H1 (cell line): ENCODE measurements around the gene DEGS1. TPM values are rescaled to one million over a fixed set of nuclear protein-coding genes. Genes with fewer than 3 reads are reported as not detected.

Experiments
- CTCF ChIA-PET: fragments of 300-600 bp; sonication (Branson Sonifier 250); formaldehyde crosslinking; loops from one replicate; lab custom pipeline; 2021; ENCODE audit not compliant: partially characterized antibody; lab: Charles Lee
- POLR2A ChIA-PET: fragments of 300-600 bp; sonication (Branson Sonifier 250); formaldehyde crosslinking; loops from one replicate; lab custom pipeline; 2021; ENCODE audit warnings: inconsistent platforms; ENCODE audit not compliant: partially characterized antibody; lab: Charles Lee
- DNase-seq, 2 experiments: peaks; one replicate each; pipeline versions ENCODE4 v3.0.0 to v3.0.0-alpha.2; 2010 to 2022; ENCODE audit warnings: low spot score in 2 of 2, low read depth in 1 of 2, mixed read lengths in 1 of 2
- FAIRE-seq: peaks from 2 replicates; lab custom pipeline; 2011; peaks lifted over from hg19 to GRCh38; lab: Jason Lieb, UNC
- H2AFZ ChIP-seq: 2 replicates; pipeline ENCODE4 v1.8.1; 2012; ENCODE audit warnings: low read length, inconsistent platforms
- H2AK5ac ChIP-seq: 2 replicates; pipeline ENCODE4 v1.6.1; 2013; ENCODE audit warnings: low read depth, low read length
- H2BK120ac ChIP-seq: replicated peaks from 2 replicates; pipeline ENCODE3; 2013; ENCODE audit warnings: low read depth, low read length, inconsistent platforms
- H2BK12ac ChIP-seq: 2 replicates; pipeline ENCODE4 v1.6.1; 2013; ENCODE audit warnings: low read depth, low read length
- H2BK15ac ChIP-seq: 2 replicates; pipeline ENCODE4 v1.6.1; 2013; ENCODE audit warnings: low read length
- H2BK20ac ChIP-seq: 2 replicates; pipeline ENCODE4 v1.6.1; 2013; ENCODE audit warnings: low read length
- H2BK5ac ChIP-seq: 2 replicates; pipeline ENCODE4 v1.6.1; 2013; ENCODE audit warnings: low read depth, low read length
- H3K14ac ChIP-seq: 2 replicates; pipeline ENCODE4 v1.6.1; 2013; ENCODE audit warnings: inconsistent platforms; ENCODE audit not compliant: insufficient read length
- H3K18ac ChIP-seq: 2 replicates; pipeline ENCODE4 v1.6.1; 2013; ENCODE audit warnings: low read length; ENCODE audit errors: extremely low read depth
- H3K23ac ChIP-seq: 2 replicates; pipeline ENCODE4 v1.6.1; 2013; ENCODE audit warnings: inconsistent platforms; ENCODE audit not compliant: insufficient read length
- H3K23me2 ChIP-seq: 2 replicates; pipeline ENCODE4 v1.6.1; 2013; ENCODE audit warnings: low read depth, low read length
- H3K27ac ChIP-seq: 2 replicates; pipeline ENCODE4 v1.6.1; 2011; ENCODE audit warnings: low read depth, low read length, inconsistent platforms
- H3K27me3 ChIP-seq, 4 experiments: replicated peaks in 1 of 4; 1 replicate in 1 of 4; 2 replicates in 3 of 4; pipeline versions ENCODE4 v1.6.1 to v1.8.1; 2011 to 2013; ENCODE audit warnings: low read length in 3 of 4, mild to moderate bottlenecking in 3 of 4, inconsistent platforms in 2 of 4, mixed read lengths in 2 of 4, moderate library complexity in 1 of 4; ENCODE audit not compliant: control insufficient read depth in 3 of 4, insufficient read depth in 3 of 4; ENCODE audit errors: extremely low read depth in 1 of 4
- H3K36me3 ChIP-seq, 4 experiments: 2 replicates each; pipeline versions ENCODE4 v1.6.1 to v1.8.1; 2011 to 2013; ENCODE audit warnings: mild to moderate bottlenecking in 4 of 4, low read length in 3 of 4, moderate library complexity in 2 of 4, control low read depth in 1 of 4, inconsistent platforms in 1 of 4; ENCODE audit not compliant: insufficient read depth in 4 of 4, control insufficient read depth in 2 of 4
- H3K4ac ChIP-seq: replicated peaks from 2 replicates; pipeline ENCODE3; 2013; ENCODE audit warnings: low read length, low read depth, mixed read lengths, inconsistent platforms; ENCODE audit not compliant: insufficient read length
- H3K4me1 ChIP-seq, 4 experiments: replicated peaks in 1 of 4; 1 replicate in 1 of 4; 2 replicates in 3 of 4; pipeline versions ENCODE4 v1.6.1 to v1.8.1; 2011 to 2013; ENCODE audit warnings: low read length in 3 of 4, inconsistent platforms in 2 of 4, mixed read lengths in 1 of 4; ENCODE audit not compliant: insufficient read depth in 4 of 4, control insufficient read depth in 3 of 4
- H3K4me2 ChIP-seq, 2 experiments: 2 replicates each; pipeline versions ENCODE4 v1.6.1 to v1.8.1; 2011 to 2013; ENCODE audit warnings: low read depth in 2 of 2, low read length in 2 of 2, control low read depth in 1 of 2, inconsistent platforms in 1 of 2, mild to moderate bottlenecking in 1 of 2; ENCODE audit not compliant: insufficient read depth in 1 of 2
- H3K4me3 ChIP-seq, 4 experiments: fragments of 200-600, 300-600 bp in 1 of 4; sonication (generic), shearing (Covaris generic), sonication (Bioruptor Twin) in 1 of 4; 2 replicates each; pipeline versions ENCODE4 v1.5.1 to v1.8.1; 2011 to 2016; ENCODE audit warnings: low read length in 4 of 4, low read depth in 3 of 4, control low read depth in 2 of 4, inconsistent platforms in 2 of 4, mild to moderate bottlenecking in 2 of 4, mixed read lengths in 1 of 4, moderate library complexity in 1 of 4; ENCODE audit not compliant: insufficient read depth in 2 of 4; ENCODE audit errors: extremely low read depth in 1 of 4
- H3K56ac ChIP-seq: replicated peaks from 2 replicates; pipeline ENCODE3; 2013; ENCODE audit warnings: low read depth, mild to moderate bottlenecking, mixed read lengths, low read length, inconsistent platforms; ENCODE audit not compliant: insufficient read length
- H3K79me1 ChIP-seq: 2 replicates; pipeline ENCODE4 v1.6.1; 2013; ENCODE audit warnings: low read depth, low read length, control low read depth
- H3K79me2 ChIP-seq, 2 experiments: 2 replicates each; pipeline versions ENCODE4 v1.6.1 to v1.8.1; 2012 to 2013; ENCODE audit warnings: low read length in 2 of 2, mild to moderate bottlenecking in 2 of 2, inconsistent platforms in 1 of 2; ENCODE audit not compliant: insufficient read depth in 2 of 2, control insufficient read depth in 1 of 2
- H3K9ac ChIP-seq, 4 experiments: replicated peaks in 1 of 4; 1 replicate in 1 of 4; 2 replicates in 3 of 4; pipeline versions ENCODE4 v1.6.1 to v1.8.1; 2011 to 2013; ENCODE audit warnings: low read depth in 3 of 4, low read length in 3 of 4, control low read depth in 2 of 4, mild to moderate bottlenecking in 2 of 4, moderate library complexity in 2 of 4, inconsistent platforms in 1 of 4; ENCODE audit errors: extremely low read depth in 1 of 4
- H3K9me3 ChIP-seq, 2 experiments: 2 replicates each; pipeline versions ENCODE4 v1.6.1 to v1.8.1; 2012 to 2013; ENCODE audit warnings: mild to moderate bottlenecking in 2 of 2, moderate library complexity in 2 of 2, control low read depth in 1 of 2, inconsistent platforms in 1 of 2, low read depth in 1 of 2, low read length in 1 of 2, mixed read lengths in 1 of 2; ENCODE audit not compliant: insufficient read depth in 2 of 2
- H4K20me1 ChIP-seq, 2 experiments: replicated peaks in 1 of 2; 2 replicates each; pipeline versions ENCODE3 to v1.8.1; 2011 to 2013; ENCODE audit warnings: inconsistent platforms in 2 of 2, low read length in 2 of 2, mild to moderate bottlenecking in 1 of 2; ENCODE audit not compliant: insufficient read depth in 2 of 2, control insufficient read depth in 1 of 2
- H4K5ac ChIP-seq: 2 replicates; pipeline ENCODE4 v1.6.1; 2013; ENCODE audit warnings: low read length, low read depth, mixed read lengths, inconsistent platforms; ENCODE audit not compliant: insufficient read length
- H4K8ac ChIP-seq: 2 replicates; pipeline ENCODE4 v1.8.0; 2013; ENCODE audit warnings: mild to moderate bottlenecking, moderate library complexity, low read length, inconsistent platforms; ENCODE audit not compliant: insufficient read depth; ENCODE audit errors: extremely low read depth
- H4K91ac ChIP-seq: replicated peaks from 2 replicates; pipeline ENCODE3; 2013; ENCODE audit warnings: low read length, mixed read lengths, inconsistent platforms; ENCODE audit not compliant: insufficient read length
- ATF2 ChIP-seq: IDR thresholded peaks from 2 replicates; pipeline ENCODE4 v1.6.1; 2012; ENCODE audit warnings: low read length, inconsistent platforms
- BACH1 ChIP-seq: IDR thresholded peaks from 2 replicates; pipeline ENCODE4 v1.6.1; 2012; ENCODE audit warnings: low read length, improper control_type of control experiment
- CBX8 ChIP-seq: fragments of 300-800, 300-1000 bp; sonication (generic); IDR thresholded peaks from 2 replicates; pipeline ENCODE4 v1.7.1; 2016; ENCODE audit warnings: low read depth, low read length, borderline replicate concordance
- CHD2 ChIP-seq: IDR thresholded peaks from 2 replicates; pipeline ENCODE4 v1.6.1; 2012; ENCODE audit warnings: low read length, improper control_type of control experiment
- CTCF ChIP-seq, 3 experiments: IDR thresholded peaks; 1 replicate in 2 of 3; 2 replicates in 1 of 3; pipeline versions ENCODE4 v1.5.1 to v1.6.1; 2011; ENCODE audit warnings: low read length in 3 of 3, mild to moderate bottlenecking in 3 of 3, inconsistent platforms in 2 of 3, low read depth in 1 of 3, moderate library complexity in 1 of 3; ENCODE audit not compliant: insufficient read depth in 1 of 3; ENCODE audit errors: control extremely low read depth in 1 of 3
- KDM4A ChIP-seq: IDR thresholded peaks from one replicate; pipeline ENCODE4 v1.7.1; 2012; ENCODE audit warnings: low read depth, mild to moderate bottlenecking, moderate library complexity, low read length, inconsistent platforms; ENCODE audit not compliant: severe bottlenecking
- RAD21 ChIP-seq, 2 experiments: IDR thresholded peaks in 1 of 2; conservative IDR thresholded peaks in 1 of 2; 2 replicates each; pipeline ENCODE4 v1.6.1; 2011; ENCODE audit warnings: low read depth in 2 of 2, low read length in 2 of 2, improper control_type of control experiment in 1 of 2, inconsistent platforms in 1 of 2, mild to moderate bottlenecking in 1 of 2, moderate library complexity in 1 of 2
- TEAD4 ChIP-seq: IDR thresholded peaks from 2 replicates; pipeline ENCODE4 v1.6.1; 2012; ENCODE audit warnings: low read depth, low read length, inconsistent platforms, mixed read lengths
- WGBS, 2 experiments: shearing (Covaris generic) in 1 of 2; methylation state at CpG; one replicate each; pipeline versions ENCODE4 v1.1.6 to v1.1.7; 2013 to 2015; ENCODE audit warnings: low lambda C conversion rate in 2 of 2, mixed read lengths in 2 of 2, inconsistent platforms in 1 of 2, low coverage in 1 of 2, missing lambda C conversion rate in 1 of 2; ENCODE audit not compliant: insufficient replicate concordance in 2 of 2, insufficient coverage in 1 of 2, insufficient read length in 1 of 2; ENCODE audit errors: extremely low coverage in 1 of 2, missing lambda C conversion rate in 1 of 2; 5-methylcytosine and 5-hydroxymethylcytosine counted together
- polyA plus RNA-seq, 7 experiments: library from polyadenylated mRNA; depleted of rRNA in 3 of 7; stranded (reverse) in 5 of 7; unstranded in 2 of 7; fragments of >200 nt in 5 of 7; fragments of 200-250 nt in 2 of 7; gene quantifications; 1 replicate in 5 of 7; 2 replicates in 1 of 7; 4 replicates in 1 of 7; pipeline versions ENCODE4 v1.2.1 to v1.2.3, GENCODE V29; 2011 to 2013; ENCODE audit warnings: missing spikeins in 2 of 7, mixed read lengths in 2 of 7
- total RNA-seq: library from RNA; stranded (reverse); fragmentation: NEBNext Ultra II Directional; extraction: Animal tissue kit (Norgen Biotek cat#: 25700); gene quantifications from 2 replicates; pipeline ENCODE4 v1.2.1, GENCODE V29; 2021

The DEGS1 gene
- total and polyA plus RNA-seq, 2 of the 8 experiments (the other 6 are each of a cell fraction or from before 2014, with no cell fraction given), result 46.1 to 114 TPM

- Histone ChIP-seq H4K20me1 (no peaks in the 10 kb centered on the region), H3K23ac (no peak overlapping the region), H3K4me2 (no peak overlapping the region), H3K23me2 (no peaks in the 10 kb centered on the region), H4K91ac (peak overlapping the region; percentile 84), H3K4ac (no peak overlapping the region), H3K9ac (no peak overlapping the region), H3K79me2 (no peaks in the 10 kb centered on the region), H3K56ac (no peak overlapping the region), H2AFZ (0 out of 2 replicates have a peak overlapping the region, but pooled peaks have one; percentile 8), H3K79me1 (no peaks in the 10 kb centered on the region), H3K36me3 (no peaks in the 10 kb centered on the region), H2BK5ac (peak overlapping the region; percentile 73; the same call in 1 of the 2 replicates), H2BK20ac (peak overlapping the region; percentile 43; the same call in 1 of the 2 replicates), H4K8ac (no peak overlapping the region; the same call in 1 of the 2 replicates), H4K5ac (no peak overlapping the region), H3K4me3 (no peak overlapping the region), H3K9me3 (no peaks in the 10 kb centered on the region; a peak in 1 of 4 replicates), H3K27ac (peak overlapping the region; percentile 56; the same call in 1 of the 2 replicates), H3K4me1 (peaks cover 7 to 15% (median 11%) of the 10 kb centered on the region in 4 experiments), H2BK15ac (0 out of 2 replicates have a peak overlapping the region, but pooled peaks have one; percentile 29), H3K14ac (no peak overlapping the region), H3K18ac (no peak overlapping the region; the same call in 1 of the 2 replicates), H2BK12ac (peak overlapping the region; percentile 75; the same call in 1 of the 2 replicates), H2AK5ac (0 out of 2 replicates have a peak overlapping the region, but pooled peaks have one; percentile 24), H3K27me3 (no peaks in the 10 kb centered on the region; a peak in 1 of 7 replicates), H2BK120ac (peak overlapping the region; percentile 73)
- CTCF ChIA-PET, result interaction anchor here (0.6 to 1.2 kb wide), 2 partner anchors 28 to 34 kb away, joined by 3 to 5 read pairs; no protein-coding TSS in a partner anchor
- DNase-seq (no peak), FAIRE-seq (no peak)
- WGBS, 2 experiments, result 92% methylated on average over 13 of the region's 13 CpGs; no CpG with 5 or more reads in 1 of the 2 experiments
- POLR2A ChIA-PET, result interaction anchor here (0.7 to 2.8 kb wide), 4 partner anchors 8 to 129 kb away, joined by 3 to 22 read pairs (median 4); no protein-coding TSS in a partner anchor
- TF ChIP-seq ATF2, result no peak
- TF ChIP-seq CHD2, result no peak
- no peak for TF ChIP-seq RAD21 (IDR thresholded peaks at IDR 0.05 in 1 of 2, conservative IDR thresholded peaks at IDR 0.05 in 1 of 2; ENCODE audit: low read depth in 2 of 2, low read length in 2 of 2)
- no peak for TF ChIP-seq CBX8
- no peak for TF ChIP-seq TEAD4
- no peak for TF ChIP-seq CTCF (IDR thresholded peaks at IDR 0.05; ENCODE audit: control extremely low read depth in 1 of 3, insufficient read depth in 1 of 3, low read depth in 1 of 3, low read length in 3 of 3)
- TF ChIP-seq BACH1, result no peak
- no peak for TF ChIP-seq KDM4A
Observed at GRCh38 chr1:224212618-224213061, 29.6 kb downstream of the DEGS1 start.
